HepG2 (cell line): ENCODE data around the gene MGAT1. TPM values are rescaled to one million over a fixed set of nuclear protein-coding genes. Genes with fewer than 3 reads are reported as not detected.

ENCODE experiments used
- ATAC-seq: fragments of 200-7000 bp; cut with Tn5 transposase; 3 replicates; pipeline ENCODE4 v1.9.1; 2020; ENCODE audit warnings: mild to moderate bottlenecking, moderate library complexity
- BruUV-seq: library from RNA; stranded (reverse); fragments of 400-500 nt; replicated peaks from 2 replicates; lab custom pipeline; 2021; lab: Mats Ljungman, UMichigan
- CTCF ChIA-PET: fragments of 300-600 bp; formaldehyde crosslinking; extraction: SDS; loops from one replicate; lab custom pipeline; 2021; ENCODE audit warnings: low total read pairs, inconsistent platforms, low intra/inter-chr PET ratio; lab: Yijun Ruan, JAX
- POLR2A ChIA-PET: fragments of 350-600 bp; sonication (Branson Sonifier 250); formaldehyde crosslinking; loops from one replicate; lab custom pipeline; 2020; ENCODE audit warnings: antibody characterized with exemption, inconsistent platforms; lab: Yijun Ruan, JAX
- DNase-seq: peaks from one replicate; pipeline ENCODE4 v3.0.0-alpha.2; 2015; ENCODE audit warnings: low spot score
- FAIRE-seq: peaks from 3 replicates; lab custom pipeline; 2011; peaks lifted over from hg19 to GRCh38; lab: Jason Lieb, UNC
- H2AFZ ChIP-seq: one replicate; pipeline ENCODE4 v1.6.1; 2011; ENCODE audit warnings: low read length, inconsistent platforms
- H3K27ac ChIP-seq: fragments of 300-600 bp; 3 replicates; pipeline ENCODE4 v1.8.0; 2011; ENCODE audit warnings: mixed run types, mild to moderate bottlenecking, mixed read lengths, low read length, inconsistent platforms; ENCODE audit not compliant: insufficient read depth; ENCODE audit errors: extremely low read length
- H3K27me3 ChIP-seq, 2 experiments: fragments of 200-600 bp in 1 of 2; 2 replicates in 1 of 2; 3 replicates in 1 of 2; pipeline versions ENCODE4 v1.6.0 to v1.8.0; 2011; ENCODE audit warnings: low read length in 2 of 2, mild to moderate bottlenecking in 2 of 2, moderate library complexity in 2 of 2, inconsistent platforms in 1 of 2; ENCODE audit not compliant: insufficient read depth in 2 of 2, control insufficient read depth in 1 of 2
- H3K36me3 ChIP-seq, 2 experiments: fragments of 200-600 bp in 1 of 2; replicated peaks in 1 of 2; 2 replicates in 1 of 2; 3 replicates in 1 of 2; pipeline versions ENCODE4 v1.5.1 to v1.8.0; 2011; ENCODE audit warnings: low read length in 2 of 2, inconsistent platforms in 1 of 2; ENCODE audit not compliant: insufficient read depth in 2 of 2, control insufficient read depth in 1 of 2
- H3K4me1 ChIP-seq: 2 replicates; pipeline ENCODE4 v1.5.1; 2012; ENCODE audit warnings: low read length, inconsistent platforms; ENCODE audit not compliant: insufficient read depth
- H3K4me2 ChIP-seq: 2 replicates; pipeline ENCODE4 v1.6.0; 2011; ENCODE audit warnings: low read depth, low read length, inconsistent platforms
- H3K4me3 ChIP-seq, 3 experiments: fragments of 200-600 bp in 1 of 3; sonication (generic), shearing (Covaris generic) in 1 of 3; replicated peaks in 1 of 3; 2 replicates each; pipeline ENCODE4 v1.5.1; 2011 to 2016; ENCODE audit warnings: low read length in 3 of 3, inconsistent platforms in 2 of 3, low read depth in 2 of 3, mild to moderate bottlenecking in 2 of 3, control low read depth in 1 of 3, mixed read lengths in 1 of 3; ENCODE audit not compliant: insufficient read depth in 1 of 3
- H3K79me2 ChIP-seq: one replicate; pipeline ENCODE4 v1.6.1; 2011; ENCODE audit warnings: low read length, inconsistent platforms; ENCODE audit not compliant: insufficient read depth
- H3K9ac ChIP-seq: 2 replicates; pipeline ENCODE4 v1.6.0; 2011; ENCODE audit warnings: mild to moderate bottlenecking, low read depth, low read length, inconsistent platforms; ENCODE audit not compliant: insufficient read depth
- H3K9me3 ChIP-seq: 2 replicates; pipeline ENCODE4 v1.5.1; 2012; ENCODE audit warnings: mild to moderate bottlenecking, low read length
- H4K20me1 ChIP-seq: 2 replicates; pipeline ENCODE4 v1.6.0; 2011; ENCODE audit warnings: inconsistent platforms, mild to moderate bottlenecking, low read length, moderate library complexity; ENCODE audit not compliant: insufficient read depth
- FOSL2 ChIP-seq: sonication (generic); formaldehyde crosslinking; IDR thresholded peaks from 2 replicates; pipeline ENCODE4 v1.4.0; 2020; ENCODE audit warnings: missing genetic modification reagents
- HDAC2 ChIP-seq: sonication (generic); formaldehyde crosslinking; IDR thresholded peaks from 2 replicates; pipeline ENCODE4 v1.4.0; 2020; ENCODE audit warnings: missing genetic modification reagents
- HMG20A ChIP-seq: IDR thresholded peaks from 2 replicates; pipeline ENCODE4 v1.6.1; 2016; ENCODE audit warnings: borderline replicate concordance
- SAP130 ChIP-seq: IDR thresholded peaks from 2 replicates; pipeline ENCODE4 v1.6.1; 2016; ENCODE audit warnings: low read depth
- SIN3B ChIP-seq: fragments of 150-350 bp; IDR thresholded peaks from 2 replicates; pipeline ENCODE4 v1.6.1; 2014; ENCODE audit warnings: low read length
- SOX13 ChIP-seq, 3 experiments: fragments of 450-650 bp in 1 of 3; sonication (generic) in 1 of 3; formaldehyde crosslinking in 1 of 3; IDR thresholded peaks in 2 of 3; conservative IDR thresholded peaks in 1 of 3; 2 replicates each; pipeline versions ENCODE4 v1.5.0 to v1.6.1; 2016 to 2020; ENCODE audit warnings: antibody characterized with exemption in 1 of 3, mild to moderate bottlenecking in 1 of 3, missing compliant biosample characterization in 1 of 3, missing genetic modification reagents in 1 of 3, moderate library complexity in 1 of 3
- SOX5 ChIP-seq: IDR thresholded peaks from 2 replicates; pipeline ENCODE4 v1.6.1; 2016; ENCODE audit warnings: borderline replicate concordance
- SOX6 ChIP-seq, 2 experiments: fragments of 450-650 bp in 1 of 2; sonication (generic) in 1 of 2; formaldehyde crosslinking in 1 of 2; IDR thresholded peaks; 2 replicates each; pipeline versions ENCODE4 v1.4.0 to v1.6.1; 2017 to 2020; ENCODE audit warnings: antibody characterized with exemption in 1 of 2, mild to moderate bottlenecking in 1 of 2, missing genetic modification reagents in 1 of 2
- SSRP1 ChIP-seq: IDR thresholded peaks from 2 replicates; pipeline ENCODE4 v1.6.1; 2016; ENCODE audit warnings: control low read depth
- ZNF670 ChIP-seq: sonication (generic); formaldehyde crosslinking; IDR thresholded peaks from 2 replicates; pipeline ENCODE4 v1.8.0; 2022; ENCODE audit warnings: mild to moderate bottlenecking, missing genetic modification reagents, borderline replicate concordance
- ZNF780A ChIP-seq: sonication (generic); formaldehyde crosslinking; IDR thresholded peaks from 2 replicates; pipeline ENCODE4 v1.8.0; 2022; ENCODE audit warnings: mild to moderate bottlenecking, missing genetic modification reagents, moderate library complexity
- WGBS: methylation state at CpG from one replicate; pipeline ENCODE4 v1.1.6; 2017; ENCODE audit warnings: low lambda C conversion rate; 5-methylcytosine and 5-hydroxymethylcytosine counted together
- in situ Hi-C: cut with HindIII; loops from 2 replicates; pipeline ENCODE4 v1.10.0; 2017; ENCODE audit warnings: low pct_unique_long_range_greater_than_20kb; ENCODE audit not compliant: extremely low pct_ligation_motif_present
- intact Hi-C: fragments of 100-400 bp; cut with micrococcal nuclease; formaldehyde crosslinking; loops from one replicate; pipeline ENCODE4 v1.10.0; 2022; ENCODE audit not compliant: unreplicated experiment
- polyA plus RNA-seq, 8 experiments: library from polyadenylated mRNA; depleted of rRNA in 3 of 8; stranded (reverse) in 7 of 8; unstranded in 1 of 8; fragments of >200 nt; fragmentation: Illumina TruSeq in 4 of 8; extraction: Trizol in 4 of 8; gene quantifications; 2 replicates each; pipeline versions ENCODE4 v1.2.1 to v1.2.3, GENCODE V29; 2011 to 2016; ENCODE audit warnings: low read depth in 4 of 8, missing spikeins in 1 of 8, mixed read lengths in 1 of 8; ENCODE audit not compliant: insufficient read depth in 1 of 8
- total RNA-seq, 5 experiments: library from RNA; depleted of rRNA; stranded (reverse); fragments of >200 nt; fragmentation: Illumina TruSeq; extraction: Trizol; gene quantifications; 2 replicates each; pipeline ENCODE4 v1.2.3, GENCODE V29; 2016; ENCODE audit warnings: low read depth in 1 of 5
- TF ChIP-seq, protein P1 (sequence below): IDR thresholded peaks from 2 replicates; pipeline ENCODE4 v1.4.0; 2020; ENCODE audit warnings: mild to moderate bottlenecking, missing genetic modification reagents
- TF ChIP-seq, protein P2 (sequence below): sonication (generic); IDR thresholded peaks from 2 replicates; pipeline ENCODE4 v1.6.1; 2016; ENCODE audit warnings: low read depth, borderline replicate concordance
- TF ChIP-seq, protein P3 (sequence below), 2 experiments: fragments of 450-650 bp in 1 of 2; sonication (generic) in 1 of 2; formaldehyde crosslinking; IDR thresholded peaks; 2 replicates each; pipeline versions ENCODE4 v1.5.0 to v1.8.0; 2020 to 2022; ENCODE audit warnings: mild to moderate bottlenecking in 1 of 2, missing genetic modification reagents in 1 of 2
- TF ChIP-seq, protein P4 (sequence below): IDR thresholded peaks from 2 replicates; pipeline ENCODE4 v1.6.1; 2012; ENCODE audit warnings: low read depth, low read length, improper control_type of control experiment

MGAT1 gene
- total and polyA plus RNA-seq, 2 of the 13 experiments (the other 11 are each of a cell fraction or from before 2014, with no cell fraction given): 50.1 to 55.3 TPM

DNA sequence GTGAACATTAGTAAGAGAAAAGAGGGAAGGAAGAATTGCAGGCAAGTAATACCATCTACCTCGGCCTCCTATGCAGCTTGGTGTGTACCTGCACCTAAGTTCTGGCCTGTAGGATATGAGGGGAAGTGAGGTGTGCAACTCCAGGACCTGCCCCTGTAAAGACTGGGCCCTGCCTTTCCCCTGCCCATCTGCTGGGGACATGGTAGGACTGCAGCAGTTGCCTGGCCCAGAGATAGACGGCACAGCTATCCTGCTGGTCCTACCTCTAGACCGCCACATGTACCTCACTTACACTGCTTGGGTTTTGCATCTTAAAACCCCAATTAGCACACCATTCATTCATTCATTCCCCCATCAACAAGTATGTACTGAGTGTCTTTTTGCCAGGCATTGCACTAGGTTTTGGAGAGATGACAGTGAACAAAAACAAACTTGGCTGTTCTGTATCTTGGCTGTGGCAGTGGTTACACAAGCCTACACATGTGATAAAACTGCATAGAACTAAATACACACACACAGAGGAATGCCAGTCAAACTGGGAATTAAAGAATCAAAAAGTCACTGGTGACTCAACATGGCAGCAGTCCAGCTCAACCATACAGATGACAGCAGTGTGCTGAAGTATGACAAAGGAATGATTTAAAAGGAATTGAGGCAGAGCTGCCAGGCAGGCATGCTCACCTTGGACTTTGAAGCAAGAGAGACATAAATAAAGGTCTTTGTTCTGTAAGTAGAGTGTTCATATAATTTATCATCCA, 23.3 kb upstream of the MGAT1 start:
- no peak for FAIRE-seq
- 53% methylated on average over 3 of the region's 3 CpGs for WGBS
- intact Hi-C loops: no loop called here
- TF ChIP-seq SOX6 (IDR thresholded peaks at IDR 0.05) (no peak), SOX6 (CRISPR knock-in tag; IDR thresholded peaks at IDR 0.05) (0 out of 2 replicates have a peak, but pooled peaks have one; percentile 37), SIN3B (no peak), SOX5 (CRISPR knock-in tag) (peak; percentile 74; the same call in 1 of the 2 replicates), ZNF780A (CRISPR knock-in tag) (peak; percentile 69; the same call in 1 of the 2 replicates), HDAC2 (CRISPR knock-in tag) (no peak), SSRP1 (0 out of 2 replicates have a peak, but pooled peaks have one; percentile 48), FOSL2 (peak; percentile 84), HMG20A (CRISPR knock-in tag) (peak; percentile 62; the same call in 1 of the 2 replicates), SAP130 (CRISPR knock-in tag) (peak; percentile 60), ZNF670 (CRISPR knock-in tag) (no peak), SOX13 (IDR thresholded peaks at IDR 0.05) (no peak), SOX13 (CRISPR knock-in tag; conservative IDR thresholded peaks at IDR 0.05 in 1 of 2, IDR thresholded peaks at IDR 0.05 in 1 of 2) (peak in 1 of 2 experiments; percentile 74; a peak in 1 of 4 replicates)
- TF ChIP-seq, protein P1, sequence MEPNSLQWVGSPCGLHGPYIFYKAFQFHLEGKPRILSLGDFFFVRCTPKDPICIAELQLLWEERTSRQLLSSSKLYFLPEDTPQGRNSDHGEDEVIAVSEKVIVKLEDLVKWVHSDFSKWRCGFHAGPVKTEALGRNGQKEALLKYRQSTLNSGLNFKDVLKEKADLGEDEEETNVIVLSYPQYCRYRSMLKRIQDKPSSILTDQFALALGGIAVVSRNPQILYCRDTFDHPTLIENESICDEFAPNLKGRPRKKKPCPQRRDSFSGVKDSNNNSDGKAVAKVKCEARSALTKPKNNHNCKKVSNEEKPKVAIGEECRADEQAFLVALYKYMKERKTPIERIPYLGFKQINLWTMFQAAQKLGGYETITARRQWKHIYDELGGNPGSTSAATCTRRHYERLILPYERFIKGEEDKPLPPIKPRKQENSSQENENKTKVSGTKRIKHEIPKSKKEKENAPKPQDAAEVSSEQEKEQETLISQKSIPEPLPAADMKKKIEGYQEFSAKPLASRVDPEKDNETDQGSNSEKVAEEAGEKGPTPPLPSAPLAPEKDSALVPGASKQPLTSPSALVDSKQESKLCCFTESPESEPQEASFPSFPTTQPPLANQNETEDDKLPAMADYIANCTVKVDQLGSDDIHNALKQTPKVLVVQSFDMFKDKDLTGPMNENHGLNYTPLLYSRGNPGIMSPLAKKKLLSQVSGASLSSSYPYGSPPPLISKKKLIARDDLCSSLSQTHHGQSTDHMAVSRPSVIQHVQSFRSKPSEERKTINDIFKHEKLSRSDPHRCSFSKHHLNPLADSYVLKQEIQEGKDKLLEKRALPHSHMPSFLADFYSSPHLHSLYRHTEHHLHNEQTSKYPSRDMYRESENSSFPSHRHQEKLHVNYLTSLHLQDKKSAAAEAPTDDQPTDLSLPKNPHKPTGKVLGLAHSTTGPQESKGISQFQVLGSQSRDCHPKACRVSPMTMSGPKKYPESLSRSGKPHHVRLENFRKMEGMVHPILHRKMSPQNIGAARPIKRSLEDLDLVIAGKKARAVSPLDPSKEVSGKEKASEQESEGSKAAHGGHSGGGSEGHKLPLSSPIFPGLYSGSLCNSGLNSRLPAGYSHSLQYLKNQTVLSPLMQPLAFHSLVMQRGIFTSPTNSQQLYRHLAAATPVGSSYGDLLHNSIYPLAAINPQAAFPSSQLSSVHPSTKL (CRISPR knock-in tag): peak; percentile 57; the same call in 1 of the 2 replicates
- TF ChIP-seq, protein P2, sequence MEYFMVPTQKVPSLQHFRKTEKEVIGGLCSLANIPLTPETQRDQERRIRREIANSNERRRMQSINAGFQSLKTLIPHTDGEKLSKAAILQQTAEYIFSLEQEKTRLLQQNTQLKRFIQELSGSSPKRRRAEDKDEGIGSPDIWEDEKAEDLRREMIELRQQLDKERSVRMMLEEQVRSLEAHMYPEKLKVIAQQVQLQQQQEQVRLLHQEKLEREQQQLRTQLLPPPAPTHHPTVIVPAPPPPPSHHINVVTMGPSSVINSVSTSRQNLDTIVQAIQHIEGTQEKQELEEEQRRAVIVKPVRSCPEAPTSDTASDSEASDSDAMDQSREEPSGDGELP: 0 out of 2 replicates have a peak, but pooled peaks have one; percentile 19
- TF ChIP-seq, protein P3, sequence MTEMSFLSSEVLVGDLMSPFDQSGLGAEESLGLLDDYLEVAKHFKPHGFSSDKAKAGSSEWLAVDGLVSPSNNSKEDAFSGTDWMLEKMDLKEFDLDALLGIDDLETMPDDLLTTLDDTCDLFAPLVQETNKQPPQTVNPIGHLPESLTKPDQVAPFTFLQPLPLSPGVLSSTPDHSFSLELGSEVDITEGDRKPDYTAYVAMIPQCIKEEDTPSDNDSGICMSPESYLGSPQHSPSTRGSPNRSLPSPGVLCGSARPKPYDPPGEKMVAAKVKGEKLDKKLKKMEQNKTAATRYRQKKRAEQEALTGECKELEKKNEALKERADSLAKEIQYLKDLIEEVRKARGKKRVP (CRISPR knock-in tag; IDR thresholded peaks at IDR 0.05): peak in 1 of 2 experiments; percentile 22; a peak in 1 of 4 replicates
- TF ChIP-seq, protein P4, sequence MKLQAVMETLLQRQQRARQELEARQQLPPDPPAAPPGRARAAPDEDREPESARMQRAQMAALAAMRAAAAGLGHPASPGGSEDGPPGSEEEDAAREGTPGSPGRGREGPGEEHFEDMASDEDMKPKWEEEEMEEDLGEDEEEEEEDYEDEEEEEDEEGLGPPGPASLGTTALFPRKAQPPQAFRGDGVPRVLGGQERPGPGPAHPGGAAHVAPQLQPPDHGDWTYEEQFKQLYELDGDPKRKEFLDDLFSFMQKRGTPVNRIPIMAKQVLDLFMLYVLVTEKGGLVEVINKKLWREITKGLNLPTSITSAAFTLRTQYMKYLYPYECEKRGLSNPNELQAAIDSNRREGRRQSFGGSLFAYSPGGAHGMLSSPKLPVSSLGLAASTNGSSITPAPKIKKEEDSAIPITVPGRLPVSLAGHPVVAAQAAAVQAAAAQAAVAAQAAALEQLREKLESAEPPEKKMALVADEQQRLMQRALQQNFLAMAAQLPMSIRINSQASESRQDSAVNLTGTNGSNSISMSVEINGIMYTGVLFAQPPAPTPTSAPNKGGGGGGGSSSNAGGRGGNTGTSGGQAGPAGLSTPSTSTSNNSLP: peak; percentile 85; the same call in 1 of the 2 replicates

More for the DNA sequence above, 23.3 kb upstream of the MGAT1 start:
- no peak overlapping the region for H3K27ac ChIP-seq
- no peak overlapping the region for H3K9ac ChIP-seq
- H3K79me2 ChIP-seq: no peaks in the 10 kb centered on the region
- no peaks in the 10 kb centered on the region for H3K36me3 ChIP-seq
- no peaks in the 10 kb centered on the region for H4K20me1 ChIP-seq
- DNase-seq (peak; percentile 86), ATAC-seq (peak; percentile 80)
- BruUV-seq: no TSS peak
- in situ Hi-C loops: no loop called here
- CTCF ChIA-PET: no interaction called here
- H3K27me3 ChIP-seq: peaks cover 0 to 1% of the 10 kb centered on the region in 2 experiments; a peak in 1 of 5 replicates
- no peak overlapping the region; a peak in 1 of 6 replicates for H3K4me3 ChIP-seq
- H3K9me3 ChIP-seq: peaks cover 14% of the 10 kb centered on the region; the same call in 1 of the 2 replicates
- no peak overlapping the region for H2AFZ ChIP-seq
- peak overlapping the region; percentile 48 for H3K4me2 ChIP-seq
- POLR2A ChIA-PET: interaction anchor here (1.2 to 4.5 kb wide), 3 partner anchors 9 to 17 kb away, joined by 3 to 22 read pairs (median 4); no protein-coding TSS in a partner anchor
- peaks cover 28% of the 10 kb centered on the region for H3K4me1 ChIP-seq
